Rectal smooth muscle tissue (tissue), 1 donor: Measurements from ENCODE around the gene B4GALNT2.

Experiments used
- H3K27ac ChIP-seq: one replicate; pipeline ENCODE4 v1.7.0; 2013; ENCODE audit warnings: low read depth, low read length, inconsistent platforms
- H3K27me3 ChIP-seq: one replicate; pipeline ENCODE4 v1.7.0; 2013; ENCODE audit warnings: low read length; ENCODE audit not compliant: control insufficient read depth, insufficient read depth
- H3K36me3 ChIP-seq: one replicate; pipeline ENCODE4 v1.7.0; 2013; ENCODE audit warnings: low read length; ENCODE audit not compliant: control insufficient read depth, insufficient read depth
- H3K4me1 ChIP-seq: one replicate; pipeline ENCODE4 v1.7.0; 2013; ENCODE audit warnings: low read length; ENCODE audit not compliant: control insufficient read depth, insufficient read depth
- H3K4me3 ChIP-seq: one replicate; pipeline ENCODE4 v1.7.0; 2013; ENCODE audit warnings: low read length
- H3K9ac ChIP-seq: one replicate; pipeline ENCODE4 v1.7.0; 2013; ENCODE audit warnings: low read length

B4GALNT2 gene

DNA sequence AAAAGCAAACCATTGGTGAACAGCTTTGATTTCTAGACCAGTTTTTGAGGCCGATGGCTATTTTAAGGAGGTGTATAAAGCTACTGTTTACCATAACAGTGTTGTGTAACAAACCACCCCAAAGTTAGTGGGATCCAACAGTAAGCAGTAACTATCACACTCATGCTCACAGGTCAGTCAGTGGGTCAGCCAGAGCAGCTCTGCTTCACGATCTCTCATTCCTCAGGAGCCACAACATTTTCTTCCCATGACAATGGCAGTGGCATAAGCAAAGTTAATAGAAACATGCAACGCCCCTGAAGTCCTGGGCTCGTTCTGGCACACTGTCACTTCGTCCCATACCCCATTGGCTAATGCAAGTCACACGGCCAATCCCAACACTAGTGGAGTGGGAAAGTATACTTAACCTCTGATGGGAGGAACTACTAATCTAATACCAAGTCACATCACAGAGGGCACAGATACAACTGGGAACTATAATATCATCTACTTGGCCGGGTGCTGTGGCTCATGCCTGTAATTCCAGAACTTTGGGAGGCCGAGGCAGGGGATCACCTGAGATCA lies 28.0 kb upstream of the B4GALNT2 start:
- no peak overlapping the region for H3K27ac ChIP-seq
- no peaks in the 10 kb centered on the region for H3K36me3 ChIP-seq
- H3K4me3 ChIP-seq = no peak overlapping the region
- no peaks in the 10 kb centered on the region for H3K4me1 ChIP-seq
- H3K27me3 ChIP-seq = no peaks in the 10 kb centered on the region
- no peak overlapping the region for H3K9ac ChIP-seq

DNA sequence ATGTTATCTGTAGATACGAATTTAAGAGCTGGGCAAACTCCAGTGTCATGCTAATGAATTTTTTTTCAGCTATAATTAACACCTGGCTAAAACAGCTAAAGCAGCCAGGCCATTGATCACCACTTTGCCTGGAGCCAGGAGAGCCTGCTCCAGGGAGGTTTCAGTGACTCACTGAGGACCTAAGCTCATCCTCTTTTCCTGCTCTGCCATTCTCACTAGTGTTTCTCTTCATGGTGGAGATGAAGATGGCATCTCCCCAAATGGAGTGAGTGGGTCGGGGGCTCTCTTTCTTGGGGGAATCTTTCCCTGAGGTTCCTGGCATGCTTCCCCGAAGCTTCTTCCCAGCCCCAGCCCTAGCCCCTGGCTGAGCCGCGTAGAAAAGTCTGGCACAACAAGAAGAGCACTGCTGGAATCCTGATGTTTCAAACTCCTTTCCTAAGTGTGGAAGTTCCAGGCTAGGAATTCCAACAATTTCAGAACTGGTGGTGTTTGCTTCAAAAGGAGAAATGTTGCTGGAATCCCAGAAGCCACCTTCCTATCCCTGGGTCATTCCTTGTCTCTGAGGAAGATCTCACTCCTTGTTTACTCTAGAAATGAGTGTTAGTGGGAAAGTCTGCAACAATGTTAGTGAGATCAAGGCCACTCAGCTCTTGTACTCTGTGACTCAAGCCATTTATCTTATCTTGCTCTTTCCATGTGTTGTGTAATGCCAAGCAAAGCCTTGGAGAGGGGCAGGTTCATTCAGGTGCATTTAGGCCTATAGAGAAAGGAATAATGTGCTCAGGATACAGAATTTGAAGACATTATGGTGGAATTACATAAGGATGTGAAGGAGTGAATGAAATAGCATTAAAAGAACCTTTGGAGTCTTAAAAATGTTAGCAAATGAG lies 26.0 kb upstream of the B4GALNT2 start:
- Histone ChIP-seq H3K36me3 (no peaks in the 10 kb centered on the region), H3K27me3 (no peaks in the 10 kb centered on the region), H3K9ac (no peak overlapping the region), H3K4me3 (no peak overlapping the region), H3K4me1 (no peaks in the 10 kb centered on the region), H3K27ac (no peak overlapping the region)

DNA sequence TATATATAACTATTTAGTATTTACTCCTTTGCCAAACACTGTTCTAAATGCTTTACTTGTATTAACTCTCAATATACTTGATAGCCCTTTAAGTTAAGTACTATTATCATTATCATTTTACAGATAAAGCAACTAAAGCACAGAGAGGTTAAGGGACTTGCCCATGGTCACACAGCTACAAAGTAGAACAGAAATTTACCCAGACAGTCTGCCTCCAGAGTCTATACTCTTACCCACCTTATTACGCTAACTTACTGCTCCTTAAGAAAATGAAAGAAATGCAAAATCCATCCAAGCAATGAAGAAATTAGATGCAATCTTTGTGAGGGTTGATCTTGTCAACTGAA lies 25.4 kb upstream of the B4GALNT2 start:
- H3K9ac ChIP-seq = no peak overlapping the region
- no peaks in the 10 kb centered on the region for H3K27me3 ChIP-seq
- no peaks in the 10 kb centered on the region for H3K36me3 ChIP-seq
- no peak overlapping the region for H3K4me3 ChIP-seq
- no peaks in the 10 kb centered on the region for H3K4me1 ChIP-seq
- H3K27ac ChIP-seq = no peak overlapping the region

- H3K27ac ChIP-seq = no peak overlapping the region
- no peaks in the 10 kb centered on the region for H3K36me3 ChIP-seq
- H3K27me3 ChIP-seq = no peaks in the 10 kb centered on the region
- no peaks in the 10 kb centered on the region for H3K4me1 ChIP-seq
- no peak overlapping the region for H3K4me3 ChIP-seq
- no peak overlapping the region for H3K9ac ChIP-seq
These were observed 24.3 kb upstream of the B4GALNT2 start for GRCh38 chr17:49108318-49108717.

- no peaks in the 10 kb centered on the region for H3K36me3 ChIP-seq
- no peaks in the 10 kb centered on the region for H3K27me3 ChIP-seq
- no peak overlapping the region for H3K27ac ChIP-seq
- H3K4me1 ChIP-seq = no peaks in the 10 kb centered on the region
- no peak overlapping the region for H3K4me3 ChIP-seq
- no peak overlapping the region for H3K9ac ChIP-seq
These were observed 22.1 kb upstream of the B4GALNT2 start for GRCh38 chr17:49110509-49110908.

DNA sequence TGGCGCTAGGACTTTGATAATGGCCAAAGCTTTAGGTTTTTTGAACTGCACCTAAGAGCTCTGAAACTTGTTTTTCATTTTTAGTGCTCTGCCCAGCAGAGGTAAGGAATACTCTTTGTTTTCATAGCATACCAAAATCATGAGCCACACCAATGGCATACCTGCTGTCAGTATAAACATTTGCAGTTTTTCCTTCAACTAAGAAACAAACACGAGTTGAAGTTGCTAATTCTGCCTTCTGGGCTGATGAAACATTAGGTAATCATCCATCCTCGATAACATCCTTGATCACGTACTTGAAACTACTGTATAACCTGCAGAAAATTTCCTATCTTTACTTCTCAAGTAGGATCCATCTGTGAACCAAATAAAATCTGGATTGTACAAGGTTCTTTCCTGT lies 20.6 kb upstream of the B4GALNT2 start:
- H3K4me3 ChIP-seq = no peak overlapping the region
- H3K36me3 ChIP-seq = no peaks in the 10 kb centered on the region
- H3K27me3 ChIP-seq = no peaks in the 10 kb centered on the region
- H3K9ac ChIP-seq = no peak overlapping the region
- no peaks in the 10 kb centered on the region for H3K4me1 ChIP-seq
- no peak overlapping the region for H3K27ac ChIP-seq

- H3K4me3 ChIP-seq = no peak overlapping the region
- H3K27me3 ChIP-seq = no peaks in the 10 kb centered on the region
- no peak overlapping the region for H3K27ac ChIP-seq
- no peak overlapping the region for H3K9ac ChIP-seq
- no peaks in the 10 kb centered on the region for H3K4me1 ChIP-seq
- H3K36me3 ChIP-seq = no peaks in the 10 kb centered on the region
These were observed 19.6 kb upstream of the B4GALNT2 start for GRCh38 chr17:49112936-49113335.

DNA sequence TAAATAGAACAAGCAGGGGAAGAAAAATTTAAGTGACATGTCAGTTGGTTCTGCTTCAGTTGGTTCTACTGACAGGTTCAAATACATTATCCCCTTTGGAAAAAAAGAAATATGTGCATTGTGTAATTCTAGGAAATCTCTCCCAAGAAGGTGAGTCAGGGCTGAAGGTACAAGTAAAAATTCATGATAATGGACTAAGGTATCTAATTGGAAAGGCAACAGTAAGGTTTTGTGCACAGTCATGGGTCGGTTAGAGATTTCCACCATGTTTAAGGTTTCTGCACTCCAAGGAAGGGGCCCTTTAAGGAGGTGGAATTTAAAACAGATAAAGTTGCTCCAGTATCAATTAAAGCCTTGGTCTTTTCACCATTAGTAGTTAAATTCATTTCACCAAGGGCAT lies 17.9 kb upstream of the B4GALNT2 start:
- Histone ChIP-seq H3K4me1 (no peaks in the 10 kb centered on the region), H3K36me3 (no peaks in the 10 kb centered on the region), H3K4me3 (no peak overlapping the region), H3K27me3 (no peaks in the 10 kb centered on the region), H3K9ac (no peak overlapping the region), H3K27ac (no peak overlapping the region)

DNA sequence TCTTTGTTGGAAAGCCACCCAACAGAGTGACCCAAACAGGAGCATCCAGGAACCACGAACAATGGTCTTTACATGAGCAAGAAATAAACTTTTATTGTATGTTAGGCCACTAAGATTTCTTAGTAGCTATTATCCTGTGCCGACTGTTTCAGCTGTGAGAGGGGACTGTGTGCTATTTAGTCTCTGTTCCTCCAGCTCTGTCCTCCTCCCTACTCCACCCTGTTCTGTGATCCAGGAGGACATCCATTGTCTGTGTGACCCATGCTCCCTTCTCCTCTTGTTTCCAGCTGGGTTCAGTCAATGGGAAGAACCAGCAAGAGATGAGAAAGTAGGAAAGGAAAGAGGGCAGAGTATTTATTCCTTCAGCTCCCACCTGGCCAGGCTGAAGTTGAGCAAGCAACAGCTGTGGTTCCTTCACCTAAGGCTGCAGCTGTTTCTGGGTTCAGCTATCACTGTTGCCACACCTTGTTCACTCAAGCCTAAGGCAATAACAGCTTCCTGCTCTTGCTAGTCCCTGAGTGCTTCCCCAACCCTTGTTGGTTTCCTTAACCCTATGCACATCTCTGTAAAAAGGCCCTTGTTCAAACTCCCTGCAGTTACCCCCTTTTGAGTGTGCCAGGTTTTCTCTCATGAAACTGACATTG lies 14.9 kb upstream of the B4GALNT2 start:
- no peak overlapping the region for H3K27ac ChIP-seq
- no peaks in the 10 kb centered on the region for H3K4me1 ChIP-seq
- no peaks in the 10 kb centered on the region for H3K36me3 ChIP-seq
- no peaks in the 10 kb centered on the region for H3K27me3 ChIP-seq
- H3K4me3 ChIP-seq = no peak overlapping the region
- H3K9ac ChIP-seq = no peak overlapping the region

- H3K9ac ChIP-seq = no peak overlapping the region
These were observed 12.4 kb upstream of the B4GALNT2 start for GRCh38 chr17:49120166-49120565.

GRCh38 chr17:49121696-49122292 lies 10.8 kb upstream of the B4GALNT2 start:
- H3K4me3 ChIP-seq = no peak overlapping the region
- no peak overlapping the region for H3K27ac ChIP-seq
- no peaks in the 10 kb centered on the region for H3K27me3 ChIP-seq
- H3K36me3 ChIP-seq = no peaks in the 10 kb centered on the region
- H3K4me1 ChIP-seq = no peaks in the 10 kb centered on the region
- H3K9ac ChIP-seq = no peak overlapping the region

More at GRCh38 chr17:49120166-49120565, 12.4 kb upstream of the B4GALNT2 start:
- Histone ChIP-seq H3K4me3 (no peak overlapping the region), H3K4me1 (no peaks in the 10 kb centered on the region), H3K36me3 (no peaks in the 10 kb centered on the region), H3K27ac (no peak overlapping the region), H3K27me3 (no peaks in the 10 kb centered on the region)

DNA sequence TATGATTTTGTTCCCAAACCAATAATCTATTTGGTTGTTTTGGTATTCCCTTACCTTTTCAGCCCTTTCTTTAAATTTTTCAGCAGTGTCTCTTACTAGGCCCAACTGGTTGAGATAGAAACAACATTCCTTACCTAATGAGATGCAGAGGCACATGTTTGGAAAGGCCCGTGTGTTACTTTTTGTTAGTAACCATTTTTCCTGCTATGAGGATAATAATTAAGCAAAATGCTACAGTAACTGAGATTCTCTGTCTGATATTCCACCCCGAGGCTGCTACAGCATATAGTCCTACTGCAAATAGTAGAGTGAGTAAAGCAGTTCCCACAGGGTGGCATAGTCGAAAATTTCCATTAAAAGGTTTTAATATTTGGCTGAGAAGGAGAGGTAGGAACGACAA lies 10.0 kb upstream of the B4GALNT2 start:
- H3K4me1 ChIP-seq = no peaks in the 10 kb centered on the region

More for the DNA sequence above, 10.0 kb upstream of the B4GALNT2 start:
- no peaks in the 10 kb centered on the region for H3K36me3 ChIP-seq
- H3K4me3 ChIP-seq = no peak overlapping the region
- H3K9ac ChIP-seq = no peak overlapping the region
- H3K27ac ChIP-seq = no peak overlapping the region
- H3K27me3 ChIP-seq = no peaks in the 10 kb centered on the region
